Mucosa of descending colon (tissue), 3 donors: ENCODE data around the gene MIOS. TPM values are rescaled to one million over a fixed set of nuclear protein-coding genes. Genes with fewer than 3 reads are reported as not detected.

Experiments used
- ATAC-seq: fragments of 200-7000 bp; cut with Tn5 transposase; one replicate; pipeline ENCODE4 v1.9.1; 2020; ENCODE audit warnings: mild to moderate bottlenecking, moderate library complexity
- DNase-seq, 3 donors: peaks; one replicate each; pipeline ENCODE4 v3.0.0-alpha.2; 2020
- H3K36me3 ChIP-seq: fragments of 200-600 bp; one replicate; pipeline ENCODE4 v1.8.0; 2021; ENCODE audit warnings: low read depth, mild to moderate bottlenecking
- H3K4me1 ChIP-seq: fragments of 200-600 bp; one replicate; pipeline ENCODE4 v1.8.0; 2021; ENCODE audit warnings: low read depth, mild to moderate bottlenecking
- H3K4me3 ChIP-seq: fragments of 200-600 bp; one replicate; pipeline ENCODE4 v1.8.0; 2021; ENCODE audit warnings: mild to moderate bottlenecking
- H3K9me3 ChIP-seq: fragments of 200-600 bp; one replicate; pipeline ENCODE4 v1.8.0; 2021; ENCODE audit warnings: mild to moderate bottlenecking
- CTCF ChIP-seq: fragments of 200-600 bp; IDR thresholded peaks from one replicate; pipeline ENCODE4 v1.8.0; 2022; ENCODE audit warnings: antibody characterized with exemption, mild to moderate bottlenecking
- intact Hi-C, 2 donors: fragments of 100-400 bp; cut with DNase I in 1 of 2; cut with micrococcal nuclease in 1 of 2; formaldehyde crosslinking; loops; one replicate each; pipeline versions ENCODE4 v1.11.0 to v1.11.1; 2022; cut with DNase I, micrococcal nuclease
- total RNA-seq, 3 donors: library from RNA; stranded (reverse); fragmentation: NEBNext Ultra II Directional in 2 of 3; extraction: Animal tissue kit (Norgen Biotek cat#: 25700) in 2 of 3; gene quantifications; one replicate each; pipeline versions ENCODE4 v1.2.1 to v1.2.4, GENCODE V29; 2021 to 2023
- donor health status: DM: no; HTN: no; CAD: no; lungs with moderate emphysema.
- donor health status: DM: no; HTN: no; CAD: no.
- donor health status: DM: no; HTN: yes; CAD: no.

The MIOS gene
- total RNA-seq, 3 donors from 2014 or later: 21.2 to 26.8 (median 25.5) TPM

GRCh38 chr7:7570584-7570983 is 3.9 kb downstream of the MIOS start:
- H3K36me3 ChIP-seq: no peaks in the 10 kb centered on the region
- TF ChIP-seq CTCF: no peak
- peaks cover 18% of the 10 kb centered on the region for H3K4me1 ChIP-seq
- ATAC-seq (no peak), DNase-seq (no peak)
- no peak overlapping the region for H3K4me3 ChIP-seq
- H3K9me3 ChIP-seq: no peaks in the 10 kb centered on the region
- intact Hi-C loops: no loop called here

GRCh38 chr7:7573701-7574100 is 7.0 kb downstream of the MIOS start:
- DNase-seq: no peak
- Histone ChIP-seq H3K4me1 (peaks cover 8% of the 10 kb centered on the region), H3K36me3 (no peaks in the 10 kb centered on the region), H3K9me3 (no peaks in the 10 kb centered on the region), H3K4me3 (no peak overlapping the region)
- ATAC-seq: no peak
- TF ChIP-seq CTCF: no peak
- intact Hi-C loops: no loop called here

DNA sequence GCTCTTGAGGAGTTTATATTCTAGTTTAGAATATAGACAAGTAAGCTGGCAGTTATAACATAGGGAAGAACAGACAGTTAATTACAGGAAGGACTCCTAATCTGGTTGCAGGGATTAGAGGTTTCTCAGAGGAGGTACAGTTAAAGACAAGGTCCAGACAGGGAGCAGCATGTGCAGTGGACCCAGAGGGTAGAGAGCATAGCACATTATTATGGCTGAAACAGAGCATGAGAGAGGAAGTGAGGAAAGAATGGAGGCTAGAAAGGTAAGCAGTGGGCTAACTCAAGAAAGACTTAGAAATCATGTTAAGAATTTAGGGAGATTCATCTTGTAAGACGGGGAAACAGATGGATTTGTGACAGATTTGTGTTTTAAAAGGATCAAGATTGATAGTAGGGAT is 9.7 kb downstream of the MIOS start:
- DNase-seq: no peak
- intact Hi-C loops: no loop called here

DNA sequence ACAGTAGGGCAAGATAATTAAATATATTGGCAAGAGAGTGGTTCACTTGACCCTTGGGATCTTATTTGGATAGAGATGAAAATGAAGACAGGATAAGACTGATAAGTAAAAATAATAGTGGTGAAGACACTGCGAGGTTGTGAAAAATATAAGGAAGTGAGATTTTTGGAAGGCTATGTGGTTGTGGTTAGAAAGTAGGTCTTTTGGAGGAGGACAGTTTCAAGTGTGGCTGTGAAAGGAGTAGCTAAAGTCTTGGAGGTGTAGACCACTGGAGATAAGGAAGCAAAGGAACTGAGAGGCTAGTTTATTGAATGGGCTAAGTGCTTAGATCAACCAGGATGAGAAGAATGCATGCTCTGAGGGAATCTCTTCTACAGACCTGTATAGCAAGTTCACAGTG is 11.2 kb downstream of the MIOS start:
- Histone ChIP-seq H3K36me3 (no peaks in the 10 kb centered on the region), H3K9me3 (no peaks in the 10 kb centered on the region), H3K4me3 (no peak overlapping the region), H3K4me1 (no peaks in the 10 kb centered on the region)
- no peak for DNase-seq
- no peak for TF ChIP-seq CTCF
- intact Hi-C loops: no loop called here
- ATAC-seq: no peak

More for the DNA sequence above, 9.7 kb downstream of the MIOS start:
- no peak overlapping the region for H3K4me3 ChIP-seq
- TF ChIP-seq CTCF: no peak
- ATAC-seq: no peak
- H3K4me1 ChIP-seq: no peaks in the 10 kb centered on the region
- H3K9me3 ChIP-seq: no peaks in the 10 kb centered on the region
- H3K36me3 ChIP-seq: no peaks in the 10 kb centered on the region

DNA sequence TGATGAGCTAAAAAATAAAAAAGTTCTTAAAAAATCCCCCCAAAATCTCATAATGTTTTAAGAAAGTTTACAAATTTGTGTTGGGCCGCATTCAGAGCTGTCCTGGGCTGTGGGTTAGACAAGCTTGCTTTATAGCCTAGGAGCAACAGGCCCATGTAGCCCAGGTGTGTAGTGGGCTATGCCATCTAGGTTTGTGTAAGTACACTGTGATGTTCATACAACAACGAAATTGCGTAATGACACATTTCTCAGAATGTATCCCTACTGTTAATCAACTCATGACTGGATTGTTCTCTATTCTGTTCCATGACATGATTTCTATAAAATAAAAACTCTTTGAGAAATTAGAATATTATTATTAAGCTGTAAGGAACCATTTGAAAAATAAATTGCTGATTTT is 13.0 kb downstream of the MIOS start:
- no peak overlapping the region for H3K4me3 ChIP-seq
- no peaks in the 10 kb centered on the region for H3K9me3 ChIP-seq
- TF ChIP-seq CTCF: no peak
- H3K36me3 ChIP-seq: no peaks in the 10 kb centered on the region
- intact Hi-C loops: no loop called here
- no peaks in the 10 kb centered on the region for H3K4me1 ChIP-seq
- ATAC-seq: no peak
- DNase-seq: no peak

- no peak for TF ChIP-seq CTCF
- H3K4me1 ChIP-seq: no peaks in the 10 kb centered on the region
- intact Hi-C loops: no loop called here
- no peaks in the 10 kb centered on the region for H3K36me3 ChIP-seq
- ATAC-seq (no peak), DNase-seq (no peak)
- H3K4me3 ChIP-seq: no peak overlapping the region
- H3K9me3 ChIP-seq: no peaks in the 10 kb centered on the region
These were observed 15.0 kb downstream of the MIOS start for GRCh38 chr7:7581531-7582179.
